Colonic mucosa (tissue), 4 donors: ENCODE results near the gene CHKB. TPM values are rescaled to one million over a fixed set of nuclear protein-coding genes. Genes with fewer than 3 reads are reported as not detected.
"Not testable (repeated sequence)": the region's sequence is repeated elsewhere in the genome, so short reads cannot be mapped to it uniquely, and the experiment has no call there.

Experiments
- DNase-seq: peaks from one replicate; pipeline ENCODE4 v3.0.0-alpha.2; 2020
- H3K27ac ChIP-seq: fragments of 200-600 bp; one replicate; pipeline ENCODE4 v1.8.0; 2021
- H3K27me3 ChIP-seq: fragments of 200-600 bp; one replicate; pipeline ENCODE4 v1.8.0; 2021
- H3K36me3 ChIP-seq: fragments of 200-600 bp; one replicate; pipeline ENCODE4 v1.8.0; 2021
- H3K4me1 ChIP-seq: fragments of 200-600 bp; one replicate; pipeline ENCODE4 v1.8.0; 2021; ENCODE audit warnings: mild to moderate bottlenecking
- H3K4me3 ChIP-seq: fragments of 200-600 bp; one replicate; pipeline ENCODE4 v1.8.0; 2021
- H3K9ac ChIP-seq, 2 donors: one replicate each; pipeline ENCODE4 v1.7.0; 2013; ENCODE audit warnings: control low read depth in 2 of 2, low read depth in 2 of 2, low read length in 2 of 2
- H3K9me3 ChIP-seq: fragments of 200-600 bp; one replicate; pipeline ENCODE4 v1.8.0; 2021
- intact Hi-C: fragments of 100-400 bp; cut with DNase I; formaldehyde crosslinking; loops from one replicate; pipeline ENCODE4 v1.14.1; 2022
- total RNA-seq, 2 donors: library from RNA; stranded (reverse); fragmentation: NEBNext Ultra II Directional in 1 of 2; extraction: Animal tissue kit (Norgen Biotek cat#: 25700) in 1 of 2; gene quantifications; one replicate each; pipeline ENCODE4 v1.2.1, GENCODE V29; 2021
- TF ChIP-seq, protein P1 (sequence below): fragments of 200-600 bp; IDR thresholded peaks from one replicate; pipeline ENCODE4 v1.8.0; 2022; ENCODE audit warnings: antibody characterized with exemption, mild to moderate bottlenecking
- donor health status: healthy.
- donor health status: DM: no; HTN: no; CAD: no.
- donor health status: DM: no; HTN: no; CAD: no.

CHKB gene
- total RNA-seq, 2 donors from 2014 or later, result 52.6 to 89.7 TPM

DNA sequence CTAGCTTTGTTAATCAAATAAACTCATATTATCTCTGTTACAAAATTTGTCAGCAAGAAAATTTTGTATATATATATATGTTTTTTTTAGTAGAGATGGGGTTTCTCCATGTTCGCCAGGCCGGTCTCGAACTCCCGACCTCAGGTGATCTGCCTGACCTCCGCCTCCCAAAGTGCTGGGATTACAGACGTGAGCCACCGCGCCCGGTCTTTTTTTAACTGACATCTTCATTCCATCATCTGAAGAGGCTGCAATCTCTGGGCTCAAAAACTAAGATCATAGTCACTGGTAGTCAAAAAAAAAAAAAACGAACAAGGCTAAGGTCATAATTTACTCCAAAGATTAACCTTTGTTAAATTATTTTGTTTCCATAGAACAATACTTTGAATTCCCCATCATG is 42.3 kb downstream of the CHKB start:
- Histone ChIP-seq H3K27ac (peak overlapping the region; percentile 94), H3K9me3 (no peaks in the 10 kb centered on the region), H3K9ac (no peak overlapping the region), H3K27me3 (no peaks in the 10 kb centered on the region), H3K36me3 (no peaks in the 10 kb centered on the region), H3K4me1 (peaks cover 4% of the 10 kb centered on the region), H3K4me3 (no peak overlapping the region)
- TF ChIP-seq, protein P1, sequence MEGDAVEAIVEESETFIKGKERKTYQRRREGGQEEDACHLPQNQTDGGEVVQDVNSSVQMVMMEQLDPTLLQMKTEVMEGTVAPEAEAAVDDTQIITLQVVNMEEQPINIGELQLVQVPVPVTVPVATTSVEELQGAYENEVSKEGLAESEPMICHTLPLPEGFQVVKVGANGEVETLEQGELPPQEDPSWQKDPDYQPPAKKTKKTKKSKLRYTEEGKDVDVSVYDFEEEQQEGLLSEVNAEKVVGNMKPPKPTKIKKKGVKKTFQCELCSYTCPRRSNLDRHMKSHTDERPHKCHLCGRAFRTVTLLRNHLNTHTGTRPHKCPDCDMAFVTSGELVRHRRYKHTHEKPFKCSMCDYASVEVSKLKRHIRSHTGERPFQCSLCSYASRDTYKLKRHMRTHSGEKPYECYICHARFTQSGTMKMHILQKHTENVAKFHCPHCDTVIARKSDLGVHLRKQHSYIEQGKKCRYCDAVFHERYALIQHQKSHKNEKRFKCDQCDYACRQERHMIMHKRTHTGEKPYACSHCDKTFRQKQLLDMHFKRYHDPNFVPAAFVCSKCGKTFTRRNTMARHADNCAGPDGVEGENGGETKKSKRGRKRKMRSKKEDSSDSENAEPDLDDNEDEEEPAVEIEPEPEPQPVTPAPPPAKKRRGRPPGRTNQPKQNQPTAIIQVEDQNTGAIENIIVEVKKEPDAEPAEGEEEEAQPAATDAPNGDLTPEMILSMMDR, result no peak
- intact Hi-C loops, result no loop called here
- no peak for DNase-seq

DNA sequence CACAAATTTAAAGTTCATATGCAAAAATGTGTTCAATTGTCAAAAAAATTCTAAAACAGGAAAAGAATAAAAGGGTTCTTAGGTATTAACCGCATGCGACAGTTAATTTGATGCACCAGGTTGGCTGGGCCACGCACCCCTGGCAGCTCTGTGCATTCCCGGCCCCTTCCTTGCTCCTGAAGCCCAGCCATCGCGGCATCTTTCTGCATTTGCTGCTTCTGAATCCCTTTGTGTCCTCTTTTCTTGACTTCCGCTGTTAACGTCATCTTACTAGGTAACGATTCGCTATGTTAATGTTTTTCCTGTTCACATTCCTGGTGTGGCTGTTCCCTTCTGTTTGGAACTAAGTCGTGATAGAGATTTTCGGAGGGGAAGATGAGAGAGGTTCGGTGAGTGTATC is 44.9 kb downstream of the CHKB start:
- no peaks in the 10 kb centered on the region for H3K9me3 ChIP-seq
- peak overlapping the region; percentile 94 for H3K27ac ChIP-seq
- peak overlapping the region in 1 of 2 donors; percentile 24 for H3K9ac ChIP-seq
- no peaks in the 10 kb centered on the region for H3K27me3 ChIP-seq
- intact Hi-C loops, result no loop called here
- DNase-seq, result no peak
- H3K4me1 ChIP-seq, result peaks cover 4% of the 10 kb centered on the region
- TF ChIP-seq, protein P1, result no peak
- no peaks in the 10 kb centered on the region for H3K36me3 ChIP-seq
- no peak overlapping the region for H3K4me3 ChIP-seq

DNA sequence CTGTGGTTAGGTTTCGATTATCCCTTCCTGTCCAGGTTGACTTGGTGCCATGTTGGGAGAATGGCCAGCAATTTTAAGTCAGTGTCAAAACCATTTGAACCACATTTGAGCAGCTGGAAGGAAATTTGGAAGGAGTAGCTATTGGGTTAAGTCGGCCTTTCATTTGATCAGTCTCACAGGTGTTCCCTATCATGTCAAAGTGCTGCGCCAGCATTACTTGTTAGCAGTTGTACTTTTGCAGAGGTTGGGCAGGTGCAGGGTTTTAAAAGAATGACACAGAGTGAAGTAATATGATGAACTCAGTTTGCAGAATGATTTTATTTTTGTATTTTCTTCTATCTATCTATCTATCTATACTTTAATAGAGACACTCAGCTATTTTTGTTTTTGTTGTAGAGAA is 46.4 kb downstream of the CHKB start:
- DNase-seq, result no peak
- Histone ChIP-seq H3K9ac (no peak overlapping the region), H3K27ac (no peak overlapping the region), H3K36me3 (no peaks in the 10 kb centered on the region), H3K4me3 (no peak overlapping the region), H3K27me3 (no peaks in the 10 kb centered on the region), H3K9me3 (no peaks in the 10 kb centered on the region), H3K4me1 (peaks cover 4% of the 10 kb centered on the region)
- TF ChIP-seq, protein P1, result no peak
- intact Hi-C loops, result no loop called here

DNA sequence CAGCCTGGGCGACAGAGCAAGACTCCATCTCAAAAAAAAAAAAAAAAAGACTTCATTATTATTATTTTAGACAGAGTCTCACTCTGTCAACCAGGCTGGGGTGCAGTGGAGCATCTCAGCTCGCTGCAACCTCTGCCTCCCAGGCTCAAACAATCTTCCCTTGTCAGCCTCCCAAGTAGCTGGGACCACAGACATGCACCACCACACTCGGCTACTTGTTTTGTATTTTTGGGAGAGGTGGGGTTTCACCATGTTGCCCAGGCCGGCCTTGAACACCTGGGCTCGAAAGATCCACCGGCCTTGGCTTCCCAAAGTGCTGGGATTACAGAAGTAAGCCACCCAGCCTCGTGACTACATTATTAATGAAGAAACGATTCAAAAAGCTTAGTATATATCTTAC is 47.5 kb downstream of the CHKB start:
- TF ChIP-seq, protein P1, result no peak
- no peak overlapping the region for H3K9ac ChIP-seq
- no peak overlapping the region for H3K4me3 ChIP-seq
- no peaks in the 10 kb centered on the region for H3K9me3 ChIP-seq
- H3K4me1 ChIP-seq, result peaks cover 4% of the 10 kb centered on the region
- no peak overlapping the region for H3K27ac ChIP-seq
- H3K36me3 ChIP-seq, result no peaks in the 10 kb centered on the region
- no peak for DNase-seq
- H3K27me3 ChIP-seq, result no peaks in the 10 kb centered on the region
- intact Hi-C loops, result no loop called here

DNA sequence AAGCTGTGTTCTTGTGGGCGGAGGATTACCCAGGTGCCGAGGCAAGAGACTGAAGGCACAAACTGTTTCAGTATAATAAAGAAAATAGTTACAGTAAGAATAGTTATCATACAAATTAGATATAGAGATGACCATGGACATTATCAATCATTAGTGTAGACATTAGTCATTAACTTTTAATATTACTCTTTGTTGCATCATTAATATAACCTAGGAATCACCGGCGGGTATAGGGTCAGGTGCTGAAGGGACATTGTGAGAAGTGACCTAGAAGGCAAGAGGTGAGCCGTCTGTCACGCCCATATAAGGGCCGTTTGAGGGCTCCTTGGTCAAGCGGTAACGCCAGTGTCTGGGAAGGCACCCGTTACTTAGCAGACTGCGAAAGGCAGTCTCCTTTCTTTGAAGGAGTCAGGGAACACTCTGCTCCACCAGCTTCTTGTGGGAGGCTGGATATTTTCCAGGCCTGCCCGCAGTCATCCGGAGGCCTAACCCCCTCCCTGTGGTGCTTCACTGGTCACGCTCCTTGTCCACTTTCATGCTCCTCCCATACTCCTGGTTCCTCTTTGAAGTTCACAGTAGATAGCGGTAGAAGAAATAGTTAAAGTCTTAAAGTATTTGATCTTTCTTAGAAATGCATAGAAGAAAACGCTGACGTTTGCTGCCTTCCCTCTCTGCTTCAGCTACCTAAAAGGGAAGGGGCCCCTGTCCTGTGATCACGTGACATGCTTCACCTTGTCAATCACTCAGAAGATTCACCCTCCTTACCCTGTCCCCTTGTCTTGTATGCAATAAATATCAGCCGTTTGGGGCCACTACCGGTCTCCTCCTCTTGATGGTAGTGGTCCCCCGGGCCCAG is 48.6 kb downstream of the CHKB start:
- DNase-seq, H3K9ac ChIP-seq, intact Hi-C loops, H3K4me1 ChIP-seq, H3K27me3 ChIP-seq, H3K9me3 ChIP-seq, H3K4me3 ChIP-seq, H3K36me3 ChIP-seq: not testable (repeated sequence)
- H3K27ac ChIP-seq, result peak overlapping the region; percentile 45
